ENCODE results near the gene SPTBN1. TPM values are rescaled to one million over a fixed set of nuclear protein-coding genes. Genes with fewer than 3 reads are reported as not detected.
"Not testable (repeated sequence)": the region's sequence is repeated elsewhere in the genome, so short reads cannot be mapped to it uniquely, and the experiment has no call there.

Gene SPTBN1
- total RNA-seq, 1 experiment from 2014 or later, result 202 TPM

- ChIA-PET CTCF (interaction anchor here (0.5 to 1.1 kb wide), 2 partner anchors 12 to 423 kb away, joined by 3 to 6 read pairs; no protein-coding TSS in a partner anchor), POLR2A (ENCODE audit: unreplicated experiment) (interaction anchor here (0.6 kb wide), 1 partner anchor 20 kb away, joined by 4 read pairs; no protein-coding TSS in a partner anchor)
- no peak overlapping the region for H2AFZ ChIP-seq (ENCODE audit: low read length)
- DNase-seq (no peak), ATAC-seq (no peak)
- H3K79me2 ChIP-seq (ENCODE audit: low read length), result no peaks in the 10 kb centered on the region
- no peaks in the 10 kb centered on the region for H3F3A ChIP-seq (ENCODE audit: low read length, unreplicated experiment)
- no peak overlapping the region for H3K4me2 ChIP-seq (ENCODE audit: low read length)
- BruUV-seq (replicated peaks), result no TSS peak
- no peaks in the 10 kb centered on the region for H3K9me2 ChIP-seq (replicated peaks; ENCODE audit: low read length)
- H3K4me3 ChIP-seq (ENCODE audit: low read length), result no peak overlapping the region
- H3K36me3 ChIP-seq (ENCODE audit: low read depth, low read length), result no peaks in the 10 kb centered on the region
- no peaks in the 10 kb centered on the region for H3K4me1 ChIP-seq (ENCODE audit: insufficient read depth, low read length)
- H3K9me3 ChIP-seq (ENCODE audit: low read length), result no peaks in the 10 kb centered on the region
- intact Hi-C loops (cut with micrococcal nuclease), result no loop called here
- H3K9ac ChIP-seq (ENCODE audit: low read length), result no peak overlapping the region
- TF ChIP-seq EZH2 (IDR thresholded peaks at IDR 0.05; ENCODE audit: low read length, unreplicated experiment) (no peak), EZH2phosphoT487 (IDR thresholded peaks at IDR 0.05; ENCODE audit: borderline replicate concordance, low read length) (no peak), CTCF (conservative IDR thresholded peaks at IDR 0.05; ENCODE audit: low read depth, low read length) (no peak)
- H3K27me3 ChIP-seq (ENCODE audit: low read length), result no peaks in the 10 kb centered on the region
- H3K27ac ChIP-seq (ENCODE audit: low read length), result no peak overlapping the region
- no peaks in the 10 kb centered on the region for H4K20me1 ChIP-seq (ENCODE audit: low read length)
Measured at GRCh38 chr2:54692556-54692955, 236.4 kb downstream of the SPTBN1 start.

DNA sequence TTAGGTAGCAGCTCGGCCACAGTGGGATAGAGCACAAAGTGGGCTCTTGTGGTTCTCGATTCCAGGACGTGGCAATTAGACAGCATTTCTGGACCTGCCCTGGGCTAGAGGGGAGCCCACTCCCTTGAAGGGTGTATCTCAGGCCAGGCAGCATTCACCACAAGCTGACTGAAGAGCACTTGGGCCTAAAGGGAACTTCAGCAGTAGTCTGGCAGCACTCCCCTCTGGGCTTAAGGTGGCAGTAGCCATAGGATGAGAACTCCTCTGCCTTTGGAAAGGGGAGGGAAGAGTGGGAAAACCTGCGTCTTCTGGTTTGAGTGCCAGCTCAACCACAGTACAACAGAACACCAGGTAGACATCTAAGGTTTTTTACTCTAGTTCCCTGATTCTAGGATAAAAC, 239.3 kb downstream of the SPTBN1 start:
- Histone ChIP-seq H3K4me3 (ENCODE audit: low read length) (no peak overlapping the region), H3K9me3 (ENCODE audit: low read length) (no peaks in the 10 kb centered on the region), H3K9me2 (replicated peaks; ENCODE audit: low read length) (no peaks in the 10 kb centered on the region), H3K27me3 (ENCODE audit: low read length) (no peaks in the 10 kb centered on the region), H3F3A (ENCODE audit: low read length, unreplicated experiment) (no peaks in the 10 kb centered on the region), H2AFZ (ENCODE audit: low read length) (no peak overlapping the region), H3K9ac (ENCODE audit: low read length) (no peak overlapping the region), H3K79me2 (ENCODE audit: low read length) (no peaks in the 10 kb centered on the region), H3K4me2 (ENCODE audit: low read length) (no peak overlapping the region), H4K20me1 (ENCODE audit: low read length) (no peaks in the 10 kb centered on the region), H3K4me1 (ENCODE audit: insufficient read depth, low read length) (no peaks in the 10 kb centered on the region), H3K27ac (ENCODE audit: low read length) (no peak overlapping the region), H3K36me3 (ENCODE audit: low read depth, low read length) (no peaks in the 10 kb centered on the region)
- TF ChIP-seq EZH2phosphoT487 (IDR thresholded peaks at IDR 0.05; ENCODE audit: borderline replicate concordance, low read length) (no peak), CTCF (conservative IDR thresholded peaks at IDR 0.05; ENCODE audit: low read depth, low read length) (no peak), EZH2 (IDR thresholded peaks at IDR 0.05; ENCODE audit: low read length, unreplicated experiment) (no peak)
- no TSS peak for BruUV-seq (replicated peaks)
- ChIA-PET POLR2A (ENCODE audit: unreplicated experiment) (no interaction called here), CTCF (no interaction called here)
- ATAC-seq (no peak), DNase-seq (no peak)
- intact Hi-C loops (cut with micrococcal nuclease), result no loop called here

DNA sequence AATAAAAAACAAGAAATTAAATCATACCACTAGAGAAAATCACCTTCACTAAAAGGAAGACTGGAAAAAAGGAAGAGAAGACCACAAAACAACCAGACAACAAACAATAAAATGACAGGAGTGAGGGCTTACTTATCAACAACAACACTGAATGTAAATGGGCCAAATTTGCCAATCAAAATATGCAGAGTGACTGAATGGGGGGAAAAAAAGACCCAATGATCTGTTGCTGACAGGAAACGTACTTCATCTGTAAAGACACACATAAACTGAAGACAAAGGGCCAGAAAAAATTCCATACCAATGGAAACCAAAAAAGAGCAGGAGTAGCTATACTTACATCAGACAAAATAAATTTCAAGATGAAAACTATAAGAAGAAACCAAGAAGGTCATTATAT, 241.8 kb downstream of the SPTBN1 start:
- no peaks in the 10 kb centered on the region for H3K27me3 ChIP-seq (ENCODE audit: low read length)
- H3F3A ChIP-seq (ENCODE audit: low read length, unreplicated experiment), result no peaks in the 10 kb centered on the region
- no peaks in the 10 kb centered on the region for H3K4me1 ChIP-seq (ENCODE audit: insufficient read depth, low read length)
- no peak overlapping the region for H2AFZ ChIP-seq (ENCODE audit: low read length)
- no peaks in the 10 kb centered on the region for H3K9me2 ChIP-seq (replicated peaks; ENCODE audit: low read length)
- H3K27ac ChIP-seq (ENCODE audit: low read length), result no peak overlapping the region
- H3K36me3 ChIP-seq (ENCODE audit: low read depth, low read length), result no peaks in the 10 kb centered on the region
- H3K4me2 ChIP-seq (ENCODE audit: low read length), result no peak overlapping the region
- H3K79me2 ChIP-seq (ENCODE audit: low read length), result no peaks in the 10 kb centered on the region
- DNase-seq, result no peak
- no peaks in the 10 kb centered on the region for H4K20me1 ChIP-seq (ENCODE audit: low read length)
- CTCF ChIA-PET, result no interaction called here
- POLR2A ChIA-PET (ENCODE audit: unreplicated experiment), result no interaction called here
- H3K9ac ChIP-seq (ENCODE audit: low read length), result no peak overlapping the region
- no TSS peak for BruUV-seq (replicated peaks)
- no peak for TF ChIP-seq EZH2 (IDR thresholded peaks at IDR 0.05; ENCODE audit: low read length, unreplicated experiment)
- TF ChIP-seq CTCF (conservative IDR thresholded peaks at IDR 0.05; ENCODE audit: low read depth, low read length), result no peak
- no peak for TF ChIP-seq EZH2phosphoT487 (IDR thresholded peaks at IDR 0.05; ENCODE audit: borderline replicate concordance, low read length)
- intact Hi-C loops (cut with micrococcal nuclease), result no loop called here
- ATAC-seq, result no peak
- no peaks in the 10 kb centered on the region for H3K9me3 ChIP-seq (ENCODE audit: low read length)
- H3K4me3 ChIP-seq (ENCODE audit: low read length), result no peak overlapping the region

DNA sequence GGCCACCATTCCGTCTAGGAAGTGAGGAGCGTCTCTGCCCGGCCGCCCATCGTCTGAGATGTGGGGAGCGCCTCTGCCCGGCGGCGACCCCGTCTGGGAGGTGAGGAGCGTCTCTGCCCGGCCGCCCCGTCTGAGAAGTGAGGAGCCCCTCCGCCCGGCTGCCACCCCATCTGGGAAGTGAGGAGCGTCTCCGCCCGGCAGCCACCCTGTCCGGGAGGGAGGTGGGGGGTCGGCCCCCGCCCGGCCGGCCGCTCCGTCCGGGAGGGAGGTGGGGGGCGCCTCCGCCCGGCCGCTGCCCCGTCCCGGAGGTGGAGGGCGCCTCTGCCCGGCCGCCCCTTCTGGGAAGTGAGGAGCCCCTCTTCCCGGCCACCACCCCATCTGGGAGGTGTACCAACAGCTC, 242.8 kb downstream of the SPTBN1 start:
- H2AFZ ChIP-seq (ENCODE audit: low read length); DNase-seq; H3K9ac ChIP-seq (ENCODE audit: low read length); intact Hi-C loops (cut with micrococcal nuclease); H3F3A ChIP-seq (ENCODE audit: low read length, unreplicated experiment); H3K4me3 ChIP-seq (ENCODE audit: low read length); H3K4me2 ChIP-seq (ENCODE audit: low read length); H4K20me1 ChIP-seq (ENCODE audit: low read length); H3K79me2 ChIP-seq (ENCODE audit: low read length); H3K27me3 ChIP-seq (ENCODE audit: low read length); CTCF ChIA-PET; H3K9me3 ChIP-seq (ENCODE audit: low read length); POLR2A ChIA-PET (ENCODE audit: unreplicated experiment); H3K27ac ChIP-seq (ENCODE audit: low read length); BruUV-seq (replicated peaks); H3K36me3 ChIP-seq (ENCODE audit: low read depth, low read length); ATAC-seq; H3K9me2 ChIP-seq (replicated peaks; ENCODE audit: low read length); H3K4me1 ChIP-seq (ENCODE audit: insufficient read depth, low read length): not testable (repeated sequence)

Data from PC-3 (cell line).